Measurements from ENCODE around the gene TRMU.
A peak's percentile ranks its signal among the peaks of the same experiment; 100 is the strongest.

Gene TRMU

GRCh38 chr22:46336119-46337078, 885 bp downstream of the TRMU start:
- DNase-seq (ENCODE audit: low read depth in 2 of 2) = no peak

GRCh38 chr22:46337870-46338269, 2.4 kb downstream of the TRMU start:
- no peak for DNase-seq (ENCODE audit: low read depth in 2 of 2)

- DNase-seq (ENCODE audit: low read depth in 2 of 2) = no peak
Observed at GRCh38 chr22:46338636-46339035, 3.1 kb downstream of the TRMU start.

- no peak for DNase-seq (ENCODE audit: low read depth in 2 of 2)
Observed at GRCh38 chr22:46339956-46340355, 4.4 kb downstream of the TRMU start.

GRCh38 chr22:46340676-46341075, 5.2 kb downstream of the TRMU start:
- DNase-seq (ENCODE audit: low read depth in 2 of 2) = no peak

- no peak for DNase-seq (ENCODE audit: low read depth in 2 of 2)
Observed at GRCh38 chr22:46346680-46347405, 11.3 kb downstream of the TRMU start.

GRCh38 chr22:46347646-46348045, 12.1 kb downstream of the TRMU start:
- no peak for DNase-seq (ENCODE audit: low read depth in 2 of 2)

- no peak for DNase-seq (ENCODE audit: low read depth in 2 of 2)
Observed at GRCh38 chr22:46348099-46348695, 12.7 kb downstream of the TRMU start.

GRCh38 chr22:46349238-46349637, 13.7 kb downstream of the TRMU start:
- DNase-seq (ENCODE audit: low read depth in 2 of 2) = no peak

- DNase-seq (ENCODE audit: low read depth in 2 of 2) = no peak
Observed at GRCh38 chr22:46349681-46350080, 14.2 kb downstream of the TRMU start.

GRCh38 chr22:46350121-46350520, 14.6 kb downstream of the TRMU start:
- no peak for DNase-seq (ENCODE audit: low read depth in 2 of 2)

GRCh38 chr22:46350646-46351045, 15.1 kb downstream of the TRMU start:
- DNase-seq (ENCODE audit: low read depth in 2 of 2) = no peak

GRCh38 chr22:46351131-46351735, 15.7 kb downstream of the TRMU start:
- no peak for DNase-seq (ENCODE audit: low read depth in 2 of 2)

GRCh38 chr22:46351767-46352166, 16.3 kb downstream of the TRMU start:
- no peak for DNase-seq (ENCODE audit: low read depth in 2 of 2)

GRCh38 chr22:46352276-46352675, 16.8 kb downstream of the TRMU start:
- DNase-seq (ENCODE audit: low read depth in 2 of 2) = no peak

- no peak for DNase-seq (ENCODE audit: low read depth in 2 of 2)
Observed at GRCh38 chr22:46352691-46353386, 17.3 kb downstream of the TRMU start.

- DNase-seq (ENCODE audit: low read depth in 2 of 2) = no peak
Observed at GRCh38 chr22:46353483-46354105, 18.1 kb downstream of the TRMU start.

- no peak for DNase-seq (ENCODE audit: low read depth in 2 of 2)
Observed at GRCh38 chr22:46354176-46354992, 18.9 kb downstream of the TRMU start.

GRCh38 chr22:46354993-46355305, 19.4 kb downstream of the TRMU start:
- DNase-seq (ENCODE audit: low read depth in 2 of 2) = no peak

GRCh38 chr22:46355369-46355995, 20.0 kb downstream of the TRMU start:
- peak; percentile 8 to 10 for DNase-seq (ENCODE audit: low read depth in 2 of 2)
